NCI-H82 treated with DMSO at 0.1 percent for 48 hours (cell line): ENCODE results near the gene KRTCAP3.
"Not testable (repeated sequence)": the region's sequence is repeated elsewhere in the genome, so short reads cannot be mapped to it uniquely, and the experiment has no call there.

Experiments
- DNase-seq: peaks from one replicate; lab custom pipeline; 2025; ENCODE audit not compliant: unreplicated experiment; lab: John Stamatoyannopoulos, UW

KRTCAP3 gene

GRCh38 chr2:27441958-27442919 lies at the start of gene KRTCAP3:
TSS of gene KRTCAP3 (plus strand) at chr2:27442381. CDS start at chr2:27442413, 32 bp downstream.
- DNase-seq, result no peak

- no peak for DNase-seq
These were observed 49.0 kb upstream of the KRTCAP3 start for GRCh38 chr2:27393225-27393624.

GRCh38 chr2:27398962-27399361 lies 43.2 kb upstream of the KRTCAP3 start:
- DNase-seq, result no peak

- no peak for DNase-seq
These were observed 41.6 kb upstream of the KRTCAP3 start for GRCh38 chr2:27400348-27401135.

DNA sequence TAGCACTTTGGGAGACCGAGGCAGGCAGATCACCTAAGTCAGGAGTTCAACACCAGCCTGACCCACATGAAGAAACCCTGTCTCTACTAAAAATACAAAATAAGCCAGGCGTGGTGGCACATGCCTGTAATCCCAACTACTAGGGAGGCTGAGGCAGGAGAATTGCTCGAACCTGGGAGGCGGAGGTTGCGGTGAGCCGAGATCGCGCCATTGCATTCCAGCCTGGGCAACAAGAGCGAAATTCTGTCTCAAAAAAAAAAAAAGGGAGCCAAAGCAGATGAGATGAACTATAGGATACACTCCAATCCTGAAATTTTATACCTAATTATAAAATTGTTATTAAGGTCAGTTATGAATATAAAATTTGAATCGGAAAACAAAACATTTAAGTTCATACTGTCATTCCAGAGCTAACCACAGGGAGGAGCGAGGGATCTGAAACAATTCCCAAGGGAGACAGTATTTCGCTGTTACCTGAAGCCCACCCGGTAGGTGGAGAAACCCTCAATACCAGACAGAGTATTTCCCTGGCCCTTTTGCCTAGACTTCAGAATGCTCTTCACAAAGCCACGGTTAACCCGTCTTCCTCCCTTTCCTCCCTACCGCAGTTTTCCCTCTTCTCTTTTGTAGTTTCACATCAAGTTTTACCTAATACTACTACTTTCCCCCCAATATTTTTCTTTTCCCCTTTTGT lies 34.2 kb upstream of the KRTCAP3 start:
- peak; percentile 72 for DNase-seq

GRCh38 chr2:27408601-27409320 lies 33.4 kb upstream of the KRTCAP3 start:
- DNase-seq, result no peak

GRCh38 chr2:27409321-27410073 lies 32.7 kb upstream of the KRTCAP3 start, which contains the start of gene PPM1G:
TSS of gene PPM1G (minus strand) at chr2:27409591. CDS start at chr2:27409422, 169 bp downstream.
- DNase-seq, result peak; percentile 83

DNA sequence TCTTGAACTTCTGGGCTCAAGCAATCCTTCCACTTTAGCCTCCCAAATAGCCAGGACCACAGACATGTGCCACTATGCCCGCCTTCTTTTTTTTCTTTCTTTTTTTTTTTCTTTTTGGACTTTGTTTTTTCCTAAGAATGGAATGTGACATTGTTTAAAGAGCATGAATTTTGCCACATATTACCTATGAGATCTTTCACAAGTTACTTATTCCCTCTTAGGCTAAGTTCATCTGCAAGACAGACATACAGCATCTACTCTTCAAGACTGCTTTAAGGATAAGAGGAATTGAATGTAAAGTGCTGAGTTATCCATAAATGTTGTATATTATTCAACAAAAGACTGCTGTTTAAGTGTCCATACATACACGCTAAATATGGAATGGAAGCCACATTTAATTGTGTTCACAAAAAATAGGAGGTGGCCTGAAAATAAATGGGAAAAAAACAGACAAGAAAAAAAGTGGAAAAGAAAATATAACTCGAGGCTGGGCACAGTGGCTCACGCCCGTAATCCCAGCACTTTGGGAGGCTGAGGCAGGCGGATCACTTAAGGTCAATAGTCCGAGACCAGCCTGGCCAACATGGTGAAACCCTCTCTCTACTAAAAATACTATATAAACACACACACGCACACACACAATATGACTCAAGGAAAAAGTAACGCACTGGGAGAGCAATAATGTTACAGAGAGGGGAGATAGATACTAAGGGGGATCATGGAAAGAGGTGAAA lies 29.6 kb upstream of the KRTCAP3 start:
- no peak for DNase-seq

DNA sequence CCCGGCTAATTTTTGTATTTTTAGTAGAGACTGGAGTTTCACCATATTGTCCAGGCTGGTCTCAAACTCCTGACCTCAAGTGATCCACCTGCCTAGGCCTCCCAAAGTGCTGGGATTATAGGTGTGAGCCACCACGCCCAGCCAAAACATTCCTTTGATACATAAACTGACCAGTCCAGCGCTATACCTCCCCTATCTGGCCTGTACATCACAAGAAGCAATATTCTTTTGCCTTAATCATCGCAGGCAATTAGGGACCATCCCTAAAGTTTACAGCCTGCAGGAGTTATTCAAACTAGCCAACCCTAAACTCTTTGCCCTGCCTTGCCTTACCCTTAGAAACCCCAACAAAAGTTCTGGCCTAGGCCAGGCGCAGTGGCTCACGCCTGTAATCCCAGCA lies 26.0 kb upstream of the KRTCAP3 start:
- no peak for DNase-seq

DNA sequence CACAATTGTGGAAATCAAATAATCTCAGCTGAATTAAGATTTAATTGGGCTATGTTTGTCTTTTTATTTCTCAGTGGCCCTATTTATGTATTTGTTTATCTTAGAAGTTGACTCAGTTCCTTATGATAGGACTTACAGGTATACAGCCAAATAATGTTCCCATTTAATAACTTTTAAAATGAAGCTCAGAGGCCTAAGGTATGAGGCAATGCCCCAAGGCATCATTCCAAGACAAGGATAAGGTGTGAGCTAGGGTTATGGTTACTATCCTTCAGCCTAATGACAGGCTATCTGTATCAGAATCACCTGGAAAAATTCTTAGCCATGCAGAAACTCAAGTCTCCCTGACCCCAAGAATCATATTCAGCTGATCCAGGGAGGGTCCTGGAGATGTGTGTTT lies 21.2 kb upstream of the KRTCAP3 start:
- DNase-seq, result no peak

- no peak for DNase-seq
These were observed 20.4 kb upstream of the KRTCAP3 start for GRCh38 chr2:27421660-27422250.

- no peak for DNase-seq
These were observed 19.2 kb upstream of the KRTCAP3 start for GRCh38 chr2:27422958-27423357.

- not testable (repeated sequence) for DNase-seq
These were observed 17.1 kb upstream of the KRTCAP3 start for GRCh38 chr2:27425039-27425438.

DNA sequence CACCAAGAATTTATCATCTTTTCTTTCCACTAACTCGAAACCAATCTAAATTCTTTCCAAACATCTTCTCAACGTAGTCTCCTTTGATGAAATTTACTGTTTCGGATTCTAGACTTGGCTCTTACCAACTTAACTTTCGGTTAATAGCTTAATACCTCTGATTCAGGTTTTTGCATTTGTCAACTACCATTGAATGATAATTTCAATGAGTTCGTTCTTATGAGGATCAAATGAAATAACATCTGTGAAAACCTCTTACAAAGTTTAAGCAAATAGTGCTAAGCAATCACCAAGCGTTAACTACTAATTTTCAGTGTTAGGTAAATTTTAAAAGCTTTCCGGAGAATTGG lies 14.3 kb upstream of the KRTCAP3 start:
- no peak for DNase-seq

DNA sequence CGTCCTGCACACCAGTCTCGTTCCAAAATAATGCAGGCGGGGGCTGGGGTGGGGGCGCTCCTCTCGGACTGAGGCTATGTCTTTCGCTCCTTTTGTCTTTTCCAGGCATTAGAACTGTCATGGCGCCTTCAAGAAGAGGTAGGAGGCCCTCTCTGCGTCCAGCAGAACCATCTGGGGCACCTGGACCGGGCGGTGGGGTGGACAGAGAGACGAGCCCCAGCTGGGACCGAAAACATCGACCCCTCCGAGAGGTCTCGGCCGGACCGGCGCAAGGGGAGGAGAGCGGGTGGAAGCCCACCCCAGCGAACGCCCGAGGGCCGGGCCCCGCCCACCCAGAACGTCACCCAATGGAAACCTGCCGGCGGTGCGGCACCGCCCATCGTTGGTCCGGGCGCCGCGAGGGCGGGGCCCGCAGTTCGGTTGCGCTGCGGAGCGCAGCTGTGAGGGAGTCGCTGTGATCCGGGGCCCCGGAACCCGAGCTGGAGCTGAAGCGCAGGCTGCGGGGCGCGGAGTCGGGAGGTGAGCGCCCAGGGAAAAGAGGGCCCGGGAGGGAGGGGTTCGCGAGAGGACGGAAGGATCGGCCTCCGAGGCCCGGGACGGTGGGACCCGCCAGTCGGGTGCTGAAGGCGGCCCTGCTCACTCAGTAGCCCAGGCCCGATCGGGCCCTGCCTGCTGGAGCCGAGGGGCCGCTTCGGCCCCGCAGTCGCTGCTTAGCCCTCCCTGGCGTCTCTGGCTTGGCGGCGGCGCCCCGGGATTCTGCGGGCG lies 13.8 kb upstream of the KRTCAP3 start, which contains the start of gene NRBP1:
Gene NRBP1 (plus strand): TSS at position 419 of the 765 bp plus-strand sequence. CDS start 4,643 bp downstream, outside the sequence.
- DNase-seq, result peak; percentile 89

DNA sequence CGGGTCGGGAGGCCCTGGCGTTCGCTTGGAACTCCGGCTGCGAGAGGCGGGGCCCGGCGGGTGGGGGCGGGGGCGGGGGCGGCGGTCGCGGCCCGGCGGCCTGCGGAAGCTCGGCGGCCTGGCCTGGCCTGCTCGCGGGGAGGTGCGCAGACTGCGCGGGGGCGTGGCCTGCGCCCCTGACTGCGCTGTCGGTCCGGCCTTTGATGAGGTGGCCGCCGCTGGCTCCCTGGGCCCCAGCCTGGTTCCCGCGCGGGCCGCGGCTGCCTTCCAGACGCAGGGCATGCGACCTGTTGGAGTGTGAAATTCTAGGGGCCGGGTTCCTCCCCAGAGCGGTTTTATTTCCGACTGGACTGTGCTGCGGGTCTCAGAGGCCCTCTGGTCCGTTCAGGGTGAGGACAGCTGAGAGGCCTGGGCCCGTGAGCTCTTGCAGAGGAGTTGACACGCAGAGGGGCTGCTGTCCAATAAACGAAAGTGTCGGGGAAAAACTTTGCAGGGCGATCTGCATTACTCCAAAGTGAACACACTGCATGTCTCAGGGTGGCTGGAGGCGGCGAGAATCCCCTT lies 13.1 kb upstream of the KRTCAP3 start:
- peak; percentile 35 for DNase-seq

- DNase-seq, result no peak
These were observed 10.8 kb upstream of the KRTCAP3 start for GRCh38 chr2:27431395-27431794.

DNA sequence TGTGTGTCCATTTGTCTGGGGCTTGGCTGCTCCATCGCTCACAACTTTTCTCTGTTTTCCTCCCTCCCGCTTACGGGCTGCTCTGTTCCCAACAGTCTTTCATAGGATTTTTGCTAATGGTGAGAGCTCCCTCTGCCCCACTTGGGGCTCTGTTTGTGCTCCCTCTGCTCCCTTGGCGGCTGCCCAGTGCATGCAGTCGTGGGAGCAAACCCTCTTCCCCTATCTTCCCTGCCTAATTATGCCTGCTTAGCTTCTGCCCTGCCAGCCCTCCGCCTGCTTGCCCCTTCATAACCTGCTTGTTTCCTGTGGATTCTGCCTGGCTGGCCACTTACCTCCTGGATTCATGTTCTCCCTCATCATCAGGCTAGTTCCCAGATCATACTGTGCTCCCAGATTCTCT lies 6.6 kb upstream of the KRTCAP3 start:
- no peak for DNase-seq
